Caco-2 (cell line): ENCODE measurements around the gene SERPINB5. TPM values are rescaled to one million over a fixed set of nuclear protein-coding genes. Genes with fewer than 3 reads are reported as not detected.

ENCODE experiments used
- BruUV-seq: library from RNA; stranded (reverse); fragments of 400-500 nt; replicated peaks from 2 replicates; lab custom pipeline; 2021; lab: Mats Ljungman, UMichigan
- CTCF ChIA-PET: fragments of 300-600 bp; sonication (Branson Sonifier 250); formaldehyde crosslinking; loops from one replicate; lab custom pipeline; 2022; ENCODE audit warnings: antibody characterized with exemption; lab: Charles Lee
- POLR2A ChIA-PET: fragments of 300-600 bp; sonication (Branson Sonifier 250); formaldehyde crosslinking; loops from one replicate; lab custom pipeline; 2022; ENCODE audit warnings: antibody characterized with exemption; lab: Charles Lee
- DNase-seq, 2 experiments: peaks; one replicate each; pipeline versions ENCODE4 v3.0.0 to v3.0.0-alpha.2; 2020 to 2022
- H3K27me3 ChIP-seq: replicated peaks from 2 replicates; pipeline ENCODE4 v1.6.0; 2011; ENCODE audit warnings: low read length; ENCODE audit not compliant: control insufficient read depth, insufficient read depth
- H3K36me3 ChIP-seq: 2 replicates; pipeline ENCODE4 v1.5.1; 2011; ENCODE audit warnings: low read length; ENCODE audit not compliant: control insufficient read depth, insufficient read depth
- H3K4me1 ChIP-seq: fragments of 250-450 bp; sonication (Bioruptor Pico); 2 replicates; pipeline ENCODE4 v1.5.1; 2020; ENCODE audit warnings: mild to moderate bottlenecking
- H3K4me3 ChIP-seq: 2 replicates; pipeline ENCODE4 v1.5.1; 2011; ENCODE audit warnings: low read depth, mild to moderate bottlenecking, control low read depth, low read length
- H3K9me3 ChIP-seq: fragments of 250-450 bp; sonication (Bioruptor Pico); 2 replicates; pipeline ENCODE4 v1.5.1; 2020; ENCODE audit warnings: mild to moderate bottlenecking, moderate library complexity
- H3K27ac Mint-ChIP-seq: one replicate; pipeline ENCODE4 v1.8.0; 2022; ENCODE audit warnings: mixed read lengths; ENCODE audit not compliant: unreplicated experiment
- H3K27me3 Mint-ChIP-seq: one replicate; pipeline ENCODE4 v1.8.0; 2022; ENCODE audit warnings: mixed read lengths; ENCODE audit not compliant: insufficient read depth, unreplicated experiment
- H3K36me3 Mint-ChIP-seq: one replicate; pipeline ENCODE4 v1.8.0; 2022; ENCODE audit warnings: mild to moderate bottlenecking, mixed read lengths; ENCODE audit not compliant: insufficient read depth, unreplicated experiment
- H3K4me1 Mint-ChIP-seq: one replicate; pipeline ENCODE4 v1.8.0; 2022; ENCODE audit warnings: low read depth, mixed read lengths; ENCODE audit not compliant: unreplicated experiment
- H3K4me3 Mint-ChIP-seq: one replicate; pipeline ENCODE4 v1.8.0; 2022; ENCODE audit warnings: mild to moderate bottlenecking, moderate library complexity, mixed read lengths; ENCODE audit not compliant: unreplicated experiment
- H3K9me3 Mint-ChIP-seq: one replicate; pipeline ENCODE4 v1.8.0; 2022; ENCODE audit warnings: mixed read lengths; ENCODE audit not compliant: unreplicated experiment
- intact Hi-C: fragments of 100-400 bp; cut with micrococcal nuclease; formaldehyde crosslinking; loops from one replicate; pipeline ENCODE4 v1.10.0; 2022; ENCODE audit not compliant: unreplicated experiment
- total RNA-seq: library from RNA; stranded (reverse); gene quantifications from 2 replicates; pipeline ENCODE4 v1.2.3, GENCODE V29; 2022
- TF ChIP-seq, protein P1 (sequence below), 2 experiments: fragments of 200-600 bp in 1 of 2; IDR thresholded peaks; 1 replicate in 1 of 2; 2 replicates in 1 of 2; pipeline versions ENCODE4 v1.5.1 to v1.8.0; 2011 to 2022; ENCODE audit warnings: antibody characterized with exemption in 1 of 2, control low read depth in 1 of 2, inconsistent platforms in 1 of 2, low read depth in 1 of 2, low read length in 1 of 2, mild to moderate bottlenecking in 1 of 2, moderate library complexity in 1 of 2; ENCODE audit not compliant: insufficient read depth in 1 of 2, severe bottlenecking in 1 of 2, unreplicated experiment in 1 of 2

Gene SERPINB5
- total RNA-seq, 1 experiment from 2014 or later, result not detected

GRCh38 chr18:63443829-63444228, 32.9 kb upstream of the SERPINB5 start:
- Mint-ChIP-seq H3K4me3 (no peak overlapping the region), H3K27me3 (peaks cover 3% of the 10 kb centered on the region), H3K36me3 (no peaks in the 10 kb centered on the region), H3K27ac (no peak overlapping the region), H3K4me1 (no peaks in the 10 kb centered on the region), H3K9me3 (no peaks in the 10 kb centered on the region)
- DNase-seq, result no peak
- no peaks in the 10 kb centered on the region for H3K4me1 ChIP-seq
- no TSS peak for BruUV-seq
- intact Hi-C loops, result no loop called here
- ChIA-PET POLR2A (no interaction called here), CTCF (no interaction called here)
- H3K27me3 ChIP-seq, result no peaks in the 10 kb centered on the region
- H3K9me3 ChIP-seq, result no peaks in the 10 kb centered on the region
- TF ChIP-seq, protein P1, sequence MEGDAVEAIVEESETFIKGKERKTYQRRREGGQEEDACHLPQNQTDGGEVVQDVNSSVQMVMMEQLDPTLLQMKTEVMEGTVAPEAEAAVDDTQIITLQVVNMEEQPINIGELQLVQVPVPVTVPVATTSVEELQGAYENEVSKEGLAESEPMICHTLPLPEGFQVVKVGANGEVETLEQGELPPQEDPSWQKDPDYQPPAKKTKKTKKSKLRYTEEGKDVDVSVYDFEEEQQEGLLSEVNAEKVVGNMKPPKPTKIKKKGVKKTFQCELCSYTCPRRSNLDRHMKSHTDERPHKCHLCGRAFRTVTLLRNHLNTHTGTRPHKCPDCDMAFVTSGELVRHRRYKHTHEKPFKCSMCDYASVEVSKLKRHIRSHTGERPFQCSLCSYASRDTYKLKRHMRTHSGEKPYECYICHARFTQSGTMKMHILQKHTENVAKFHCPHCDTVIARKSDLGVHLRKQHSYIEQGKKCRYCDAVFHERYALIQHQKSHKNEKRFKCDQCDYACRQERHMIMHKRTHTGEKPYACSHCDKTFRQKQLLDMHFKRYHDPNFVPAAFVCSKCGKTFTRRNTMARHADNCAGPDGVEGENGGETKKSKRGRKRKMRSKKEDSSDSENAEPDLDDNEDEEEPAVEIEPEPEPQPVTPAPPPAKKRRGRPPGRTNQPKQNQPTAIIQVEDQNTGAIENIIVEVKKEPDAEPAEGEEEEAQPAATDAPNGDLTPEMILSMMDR (IDR thresholded peaks at IDR 0.05; ENCODE audit: insufficient read depth in 1 of 2, low read depth in 1 of 2, low read length in 1 of 2, severe bottlenecking in 1 of 2, unreplicated experiment in 1 of 2), result no peak
- no peaks in the 10 kb centered on the region for H3K36me3 ChIP-seq
- no peak overlapping the region for H3K4me3 ChIP-seq

DNA sequence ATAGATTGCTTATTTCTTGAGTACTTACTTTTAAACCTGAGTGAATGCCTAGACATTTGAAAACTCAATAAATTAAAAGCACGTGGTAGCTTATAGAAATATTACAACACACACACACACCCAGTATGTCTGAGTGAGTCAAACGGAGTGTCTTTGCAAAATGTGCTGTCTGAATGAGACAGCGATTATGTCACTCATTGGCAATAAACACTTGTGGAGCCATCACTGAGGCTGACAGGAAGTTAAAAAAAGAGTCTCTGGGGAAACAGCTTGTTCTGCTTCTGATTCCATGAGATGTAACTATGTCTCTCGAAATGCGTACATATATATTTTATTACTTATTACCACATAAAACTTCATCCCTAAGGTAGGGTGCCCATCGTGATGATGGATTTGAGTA, 32.2 kb upstream of the SERPINB5 start:
- Mint-ChIP-seq H3K4me1 (no peaks in the 10 kb centered on the region), H3K9me3 (no peaks in the 10 kb centered on the region), H3K36me3 (no peaks in the 10 kb centered on the region), H3K27ac (no peak overlapping the region), H3K4me3 (no peak overlapping the region), H3K27me3 (peaks cover 3% of the 10 kb centered on the region)
- no peak for DNase-seq
- ChIA-PET POLR2A (no interaction called here), CTCF (no interaction called here)
- no peaks in the 10 kb centered on the region for H3K27me3 ChIP-seq
- no peak overlapping the region for H3K4me3 ChIP-seq
- H3K9me3 ChIP-seq, result no peaks in the 10 kb centered on the region
- H3K36me3 ChIP-seq, result no peaks in the 10 kb centered on the region
- no peaks in the 10 kb centered on the region for H3K4me1 ChIP-seq
- BruUV-seq, result no TSS peak
- TF ChIP-seq, protein P1 (IDR thresholded peaks at IDR 0.05; ENCODE audit: insufficient read depth in 1 of 2, low read depth in 1 of 2, low read length in 1 of 2, severe bottlenecking in 1 of 2, unreplicated experiment in 1 of 2), result no peak
- intact Hi-C loops, result no loop called here

DNA sequence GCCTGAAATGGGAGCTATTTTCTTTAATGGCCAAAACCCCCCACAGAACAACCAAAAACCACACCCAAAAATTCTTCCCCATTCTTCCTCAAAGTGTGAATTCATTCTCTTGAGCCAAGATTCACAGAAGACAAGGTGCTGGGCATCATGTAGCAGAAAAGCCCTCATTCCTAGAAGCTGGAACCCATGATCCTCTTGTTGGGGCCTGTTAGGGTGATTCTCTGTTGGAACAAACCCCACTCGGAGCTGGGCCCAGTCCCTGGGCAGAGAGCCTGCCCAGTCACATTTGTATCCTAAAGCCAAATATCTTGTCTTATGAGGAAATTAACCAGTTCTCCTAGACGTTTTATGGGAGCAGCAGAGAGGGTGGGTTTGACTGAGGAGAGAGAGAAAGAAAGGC, 31.7 kb upstream of the SERPINB5 start:
- no peaks in the 10 kb centered on the region for H3K9me3 Mint-ChIP-seq
- H3K36me3 Mint-ChIP-seq, result no peaks in the 10 kb centered on the region
- Histone ChIP-seq H3K4me1 (no peaks in the 10 kb centered on the region), H3K4me3 (no peak overlapping the region), H3K9me3 (no peaks in the 10 kb centered on the region), H3K27me3 (no peaks in the 10 kb centered on the region), H3K36me3 (no peaks in the 10 kb centered on the region)
- intact Hi-C loops, result no loop called here
- no TSS peak for BruUV-seq
- TF ChIP-seq, protein P1 (IDR thresholded peaks at IDR 0.05; ENCODE audit: insufficient read depth in 1 of 2, low read depth in 1 of 2, low read length in 1 of 2, severe bottlenecking in 1 of 2, unreplicated experiment in 1 of 2), result no peak
- no peaks in the 10 kb centered on the region for H3K4me1 Mint-ChIP-seq
- CTCF ChIA-PET, result no interaction called here
- peaks cover 3% of the 10 kb centered on the region for H3K27me3 Mint-ChIP-seq
- H3K27ac Mint-ChIP-seq, result no peak overlapping the region
- no peak overlapping the region for H3K4me3 Mint-ChIP-seq
- POLR2A ChIA-PET, result no interaction called here
- DNase-seq, result no peak
